GM12878 (cell line): Measurements from ENCODE around the gene TMEM238L.

ENCODE experiments used
- POLR2AphosphoS5 ChIP-seq: IDR thresholded peaks from 2 replicates; pipeline ENCODE4 v1.6.1; 2011; ENCODE audit warnings: mild to moderate bottlenecking, low read length, inconsistent platforms
- YY1 ChIP-seq: IDR thresholded peaks from 2 replicates; pipeline ENCODE4 v1.6.1; 2011; ENCODE audit warnings: low read depth, mild to moderate bottlenecking, low read length
- ZNF274 ChIP-seq: IDR thresholded peaks from one replicate; pipeline ENCODE4 v1.8.0; 2011; ENCODE audit not compliant: insufficient read length, insufficient read depth
- TF ChIP-seq, protein P1 (sequence below): fragments of 150-350 bp; IDR thresholded peaks from 2 replicates; pipeline ENCODE4 v1.6.1; 2016; ENCODE audit warnings: low read depth, low read length
- TF ChIP-seq, protein P2 (sequence below), 3 experiments: IDR thresholded peaks in 2 of 3; conservative IDR thresholded peaks in 1 of 3; 2 replicates each; pipeline ENCODE4 v1.5.1; 2011; ENCODE audit warnings: low read depth in 3 of 3, low read length in 3 of 3, mild to moderate bottlenecking in 3 of 3, control low read depth in 2 of 3, moderate library complexity in 2 of 3, inconsistent platforms in 1 of 3, mixed read lengths in 1 of 3; ENCODE audit not compliant: control insufficient read depth in 2 of 3, insufficient read depth in 1 of 3; ENCODE audit errors: extremely low read depth in 1 of 3
- TF ChIP-seq, protein P3 (sequence below): IDR thresholded peaks from 2 replicates; pipeline ENCODE4 v1.6.1; 2012; ENCODE audit warnings: low read length, inconsistent platforms
- TF ChIP-seq, protein P4 (sequence below): fragments of 450-650 bp; IDR thresholded peaks from 2 replicates; pipeline ENCODE4 v1.6.1; 2017; ENCODE audit warnings: mild to moderate bottlenecking

DNA sequence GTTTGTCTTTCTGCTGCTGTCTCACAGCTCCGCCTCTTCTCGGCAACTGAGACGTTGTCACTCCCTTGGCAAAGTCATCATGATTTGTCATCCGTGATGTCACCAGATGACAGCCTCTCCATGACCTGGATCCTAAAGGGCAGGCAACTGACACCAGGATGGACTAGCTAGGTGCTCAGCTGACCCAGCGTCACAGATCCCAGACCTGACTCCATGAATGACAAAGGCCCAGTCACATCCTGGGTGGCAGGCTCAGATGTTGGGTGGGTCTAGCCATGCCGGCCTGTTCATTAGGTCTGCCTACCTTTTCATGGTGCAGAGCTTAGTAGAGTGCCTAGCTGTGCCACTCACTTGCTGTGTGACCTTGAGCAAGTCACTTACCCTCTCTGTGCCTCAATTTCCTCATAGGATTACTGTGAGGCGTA is 3.8 kb upstream of the TMEM238L start:
- no peak for TF ChIP-seq POLR2AphosphoS5
- no peak for TF ChIP-seq YY1
- TF ChIP-seq ZNF274 = no peak
- TF ChIP-seq, protein P1, sequence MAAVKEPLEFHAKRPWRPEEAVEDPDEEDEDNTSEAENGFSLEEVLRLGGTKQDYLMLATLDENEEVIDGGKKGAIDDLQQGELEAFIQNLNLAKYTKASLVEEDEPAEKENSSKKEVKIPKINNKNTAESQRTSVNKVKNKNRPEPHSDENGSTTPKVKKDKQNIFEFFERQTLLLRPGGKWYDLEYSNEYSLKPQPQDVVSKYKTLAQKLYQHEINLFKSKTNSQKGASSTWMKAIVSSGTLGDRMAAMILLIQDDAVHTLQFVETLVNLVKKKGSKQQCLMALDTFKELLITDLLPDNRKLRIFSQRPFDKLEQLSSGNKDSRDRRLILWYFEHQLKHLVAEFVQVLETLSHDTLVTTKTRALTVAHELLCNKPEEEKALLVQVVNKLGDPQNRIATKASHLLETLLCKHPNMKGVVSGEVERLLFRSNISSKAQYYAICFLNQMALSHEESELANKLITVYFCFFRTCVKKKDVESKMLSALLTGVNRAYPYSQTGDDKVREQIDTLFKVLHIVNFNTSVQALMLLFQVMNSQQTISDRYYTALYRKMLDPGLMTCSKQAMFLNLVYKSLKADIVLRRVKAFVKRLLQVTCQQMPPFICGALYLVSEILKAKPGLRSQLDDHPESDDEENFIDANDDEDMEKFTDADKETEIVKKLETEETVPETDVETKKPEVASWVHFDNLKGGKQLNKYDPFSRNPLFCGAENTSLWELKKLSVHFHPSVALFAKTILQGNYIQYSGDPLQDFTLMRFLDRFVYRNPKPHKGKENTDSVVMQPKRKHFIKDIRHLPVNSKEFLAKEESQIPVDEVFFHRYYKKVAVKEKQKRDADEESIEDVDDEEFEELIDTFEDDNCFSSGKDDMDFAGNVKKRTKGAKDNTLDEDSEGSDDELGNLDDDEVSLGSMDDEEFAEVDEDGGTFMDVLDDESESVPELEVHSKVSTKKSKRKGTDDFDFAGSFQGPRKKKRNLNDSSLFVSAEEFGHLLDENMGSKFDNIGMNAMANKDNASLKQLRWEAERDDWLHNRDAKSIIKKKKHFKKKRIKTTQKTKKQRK = no peak
- TF ChIP-seq, protein P2, sequence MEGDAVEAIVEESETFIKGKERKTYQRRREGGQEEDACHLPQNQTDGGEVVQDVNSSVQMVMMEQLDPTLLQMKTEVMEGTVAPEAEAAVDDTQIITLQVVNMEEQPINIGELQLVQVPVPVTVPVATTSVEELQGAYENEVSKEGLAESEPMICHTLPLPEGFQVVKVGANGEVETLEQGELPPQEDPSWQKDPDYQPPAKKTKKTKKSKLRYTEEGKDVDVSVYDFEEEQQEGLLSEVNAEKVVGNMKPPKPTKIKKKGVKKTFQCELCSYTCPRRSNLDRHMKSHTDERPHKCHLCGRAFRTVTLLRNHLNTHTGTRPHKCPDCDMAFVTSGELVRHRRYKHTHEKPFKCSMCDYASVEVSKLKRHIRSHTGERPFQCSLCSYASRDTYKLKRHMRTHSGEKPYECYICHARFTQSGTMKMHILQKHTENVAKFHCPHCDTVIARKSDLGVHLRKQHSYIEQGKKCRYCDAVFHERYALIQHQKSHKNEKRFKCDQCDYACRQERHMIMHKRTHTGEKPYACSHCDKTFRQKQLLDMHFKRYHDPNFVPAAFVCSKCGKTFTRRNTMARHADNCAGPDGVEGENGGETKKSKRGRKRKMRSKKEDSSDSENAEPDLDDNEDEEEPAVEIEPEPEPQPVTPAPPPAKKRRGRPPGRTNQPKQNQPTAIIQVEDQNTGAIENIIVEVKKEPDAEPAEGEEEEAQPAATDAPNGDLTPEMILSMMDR (IDR thresholded peaks at IDR 0.05 in 2 of 3, conservative IDR thresholded peaks at IDR 0.05 in 1 of 3; ENCODE audit: control insufficient read depth in 2 of 3, extremely low read depth in 1 of 3, insufficient read depth in 1 of 3, low read depth in 3 of 3, low read length in 3 of 3) = no peak
- TF ChIP-seq, protein P3, sequence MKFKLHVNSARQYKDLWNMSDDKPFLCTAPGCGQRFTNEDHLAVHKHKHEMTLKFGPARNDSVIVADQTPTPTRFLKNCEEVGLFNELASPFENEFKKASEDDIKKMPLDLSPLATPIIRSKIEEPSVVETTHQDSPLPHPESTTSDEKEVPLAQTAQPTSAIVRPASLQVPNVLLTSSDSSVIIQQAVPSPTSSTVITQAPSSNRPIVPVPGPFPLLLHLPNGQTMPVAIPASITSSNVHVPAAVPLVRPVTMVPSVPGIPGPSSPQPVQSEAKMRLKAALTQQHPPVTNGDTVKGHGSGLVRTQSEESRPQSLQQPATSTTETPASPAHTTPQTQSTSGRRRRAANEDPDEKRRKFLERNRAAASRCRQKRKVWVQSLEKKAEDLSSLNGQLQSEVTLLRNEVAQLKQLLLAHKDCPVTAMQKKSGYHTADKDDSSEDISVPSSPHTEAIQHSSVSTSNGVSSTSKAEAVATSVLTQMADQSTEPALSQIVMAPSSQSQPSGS = no peak
- TF ChIP-seq, protein P4, sequence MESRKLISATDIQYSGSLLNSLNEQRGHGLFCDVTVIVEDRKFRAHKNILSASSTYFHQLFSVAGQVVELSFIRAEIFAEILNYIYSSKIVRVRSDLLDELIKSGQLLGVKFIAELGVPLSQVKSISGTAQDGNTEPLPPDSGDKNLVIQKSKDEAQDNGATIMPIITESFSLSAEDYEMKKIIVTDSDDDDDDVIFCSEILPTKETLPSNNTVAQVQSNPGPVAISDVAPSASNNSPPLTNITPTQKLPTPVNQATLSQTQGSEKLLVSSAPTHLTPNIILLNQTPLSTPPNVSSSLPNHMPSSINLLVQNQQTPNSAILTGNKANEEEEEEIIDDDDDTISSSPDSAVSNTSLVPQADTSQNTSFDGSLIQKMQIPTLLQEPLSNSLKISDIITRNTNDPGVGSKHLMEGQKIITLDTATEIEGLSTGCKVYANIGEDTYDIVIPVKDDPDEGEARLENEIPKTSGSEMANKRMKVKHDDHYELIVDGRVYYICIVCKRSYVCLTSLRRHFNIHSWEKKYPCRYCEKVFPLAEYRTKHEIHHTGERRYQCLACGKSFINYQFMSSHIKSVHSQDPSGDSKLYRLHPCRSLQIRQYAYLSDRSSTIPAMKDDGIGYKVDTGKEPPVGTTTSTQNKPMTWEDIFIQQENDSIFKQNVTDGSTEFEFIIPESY = no peak
